ENCODE measurements around the gene SLC24A4.

The SLC24A4 gene

GRCh38 chr14:92460541-92460915, 137.6 kb downstream of the SLC24A4 start:
- no peak for DNase-seq

DNA sequence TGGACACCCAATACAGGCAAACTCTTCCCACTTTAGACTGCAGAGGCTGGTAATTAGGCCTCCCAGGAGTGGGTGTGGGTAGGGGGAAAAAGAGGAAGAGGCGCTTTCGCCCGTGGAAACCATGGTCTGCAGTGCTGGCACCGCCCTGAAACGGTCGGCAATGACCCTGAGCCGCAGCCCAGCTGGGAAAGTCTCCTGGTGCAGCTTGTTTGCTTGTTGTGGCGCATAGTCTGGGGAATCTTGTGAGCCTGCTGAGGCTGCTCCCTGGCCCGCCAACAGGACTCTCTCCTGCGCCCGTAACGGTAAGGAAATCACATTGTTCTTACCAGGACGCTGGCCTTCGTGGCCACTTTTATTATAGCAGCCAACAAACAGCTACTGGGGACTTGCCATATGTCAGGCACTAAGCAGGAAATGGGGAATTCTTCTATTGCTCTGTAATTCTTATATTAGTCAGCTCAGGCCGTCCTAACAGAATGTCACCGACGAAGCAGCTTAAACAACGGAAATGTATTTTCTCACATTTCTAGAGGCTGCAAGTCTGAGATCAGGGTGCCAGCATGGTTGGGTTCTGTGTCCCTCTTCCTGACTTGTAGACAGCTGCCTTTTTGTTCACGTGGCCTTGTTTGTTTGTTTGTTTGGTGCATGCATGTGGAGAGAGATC, 138.1 kb downstream of the SLC24A4 start:
- no peak for DNase-seq

DNA sequence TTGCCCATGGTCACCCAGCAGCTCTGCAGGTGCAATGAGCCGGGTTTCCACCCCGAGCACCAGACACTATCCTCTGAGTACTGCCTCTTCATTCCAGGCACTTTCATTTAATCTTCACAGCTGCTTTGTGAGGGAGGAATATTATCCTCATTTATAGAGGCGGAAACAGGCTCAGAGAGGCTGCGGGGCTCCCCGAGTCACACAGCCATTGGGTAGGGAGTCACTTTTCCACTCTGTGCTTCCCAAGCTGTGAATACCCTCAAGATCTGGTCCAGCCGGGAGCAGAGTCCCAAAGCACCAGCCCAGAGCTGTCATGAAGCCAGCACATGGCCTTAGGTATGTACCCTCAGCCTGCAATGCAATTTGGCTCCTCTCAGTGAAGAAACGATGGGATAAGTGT, 138.9 kb downstream of the SLC24A4 start:
- no peak for DNase-seq

DNA sequence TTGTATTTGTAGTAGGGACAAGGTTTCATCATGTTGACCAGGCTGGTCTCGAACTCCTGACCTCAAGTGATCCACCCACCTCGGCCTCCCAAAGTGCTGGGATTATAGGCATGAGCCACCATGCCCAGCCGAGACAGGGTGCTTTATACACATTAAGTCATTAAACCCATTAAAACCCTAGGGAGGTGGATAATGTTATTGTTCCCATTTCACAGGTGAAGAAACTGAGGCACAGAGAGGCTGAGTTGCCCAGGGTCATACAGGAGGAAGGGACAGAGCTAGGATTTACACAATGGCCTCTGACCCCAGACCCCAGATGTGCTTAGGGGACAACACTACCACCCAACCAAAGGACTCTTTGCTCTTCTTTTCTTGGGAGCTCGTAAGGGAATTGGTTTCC, 139.6 kb downstream of the SLC24A4 start:
- no peak for DNase-seq

DNA sequence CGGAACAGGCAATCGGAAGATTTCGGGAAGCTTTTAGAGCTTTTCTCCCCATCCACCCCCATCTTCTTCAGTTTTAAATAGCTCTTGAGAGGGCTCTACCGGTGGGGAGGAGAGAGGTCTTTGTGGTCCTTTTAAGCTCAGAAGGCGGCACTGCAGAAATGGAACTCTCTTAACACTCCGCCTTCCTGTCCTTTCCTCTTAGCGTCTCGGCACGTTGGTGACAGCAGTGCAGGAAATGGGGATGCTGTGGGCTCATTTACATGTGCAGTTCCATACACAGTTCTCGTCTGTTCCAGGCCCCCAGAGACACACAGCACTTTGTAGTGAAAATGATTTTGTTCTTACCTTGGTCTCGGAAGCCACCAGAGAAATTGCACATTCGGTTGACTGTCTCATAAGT, 140.2 kb downstream of the SLC24A4 start:
- no peak for DNase-seq

DNA sequence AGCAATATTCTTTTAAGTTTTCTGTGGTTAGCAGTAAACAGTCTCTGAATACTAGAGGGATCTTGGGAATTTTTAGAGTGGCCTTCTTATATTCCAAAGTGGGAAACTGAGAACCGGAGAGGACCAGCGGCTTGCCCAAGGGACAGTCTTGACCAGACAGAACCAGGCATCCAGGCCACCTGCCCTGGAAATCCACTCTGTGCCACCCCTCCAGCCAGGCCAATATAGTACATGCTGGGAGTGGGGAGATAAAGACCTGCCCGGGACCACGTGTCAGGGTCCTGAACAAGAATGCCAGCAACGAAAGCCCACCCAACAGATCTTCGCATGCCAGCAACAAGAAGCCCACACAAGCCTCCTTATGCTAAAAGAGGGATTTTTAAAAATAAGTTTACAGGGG, 141.2 kb downstream of the SLC24A4 start:
- DNase-seq: no peak

DNA sequence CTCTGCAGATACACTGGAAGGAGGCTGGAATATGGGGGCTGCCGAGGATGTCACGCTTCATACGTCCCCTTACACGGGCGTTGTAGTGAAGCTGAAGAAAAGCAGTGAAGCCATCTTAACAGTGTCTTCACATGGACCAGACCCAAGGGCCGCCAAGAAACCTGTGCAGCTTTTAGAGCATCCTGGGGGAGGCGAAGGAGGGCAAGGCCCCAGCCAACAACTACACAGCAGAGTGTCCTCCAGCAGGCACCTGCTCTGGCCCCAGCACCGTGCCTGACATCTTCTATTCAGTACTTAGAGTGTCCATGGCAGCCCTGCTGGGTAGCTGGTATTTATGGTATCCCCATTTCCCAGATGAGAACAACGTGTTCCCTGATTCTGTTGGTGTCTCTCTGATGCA, 141.8 kb downstream of the SLC24A4 start:
- no peak for DNase-seq

DNA sequence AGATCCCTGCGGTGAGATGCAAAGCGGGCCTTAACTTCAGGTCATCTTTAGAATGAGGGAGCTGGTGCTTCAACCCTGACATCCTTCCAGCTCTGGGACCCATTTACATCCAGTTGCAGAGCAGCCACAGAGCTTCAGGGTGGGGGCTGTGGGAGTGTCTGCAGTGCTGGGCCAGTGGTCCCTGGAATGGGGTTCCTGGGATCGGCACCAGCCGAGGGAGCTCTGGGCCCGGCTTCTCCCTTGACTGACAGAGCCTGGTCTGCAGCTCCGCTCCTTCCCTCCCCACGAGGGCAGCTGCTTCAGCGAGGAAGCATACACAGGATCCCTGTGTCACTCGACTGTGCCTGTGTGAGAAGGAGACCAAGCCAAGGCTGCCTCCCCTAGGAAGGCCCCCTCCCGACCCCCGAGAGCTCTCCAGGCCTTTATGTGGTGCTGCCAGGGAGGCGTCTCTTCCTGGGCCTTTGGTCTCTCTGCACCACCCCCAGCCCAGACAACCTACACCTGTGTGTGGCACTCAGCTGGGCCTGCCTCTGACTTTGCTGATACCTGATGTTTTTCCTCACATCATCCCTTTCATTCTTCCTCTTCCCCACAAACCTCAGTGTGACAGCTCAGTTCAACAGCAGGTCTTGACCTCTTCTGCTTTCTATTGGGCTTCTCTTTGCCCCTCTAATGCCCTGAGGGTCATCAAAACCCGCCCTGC, 142.5 kb downstream of the SLC24A4 start:
- no peak for DNase-seq

- no peak for DNase-seq
Measured at GRCh38 chr14:92466059-92466458, 143.1 kb downstream of the SLC24A4 start.

DNA sequence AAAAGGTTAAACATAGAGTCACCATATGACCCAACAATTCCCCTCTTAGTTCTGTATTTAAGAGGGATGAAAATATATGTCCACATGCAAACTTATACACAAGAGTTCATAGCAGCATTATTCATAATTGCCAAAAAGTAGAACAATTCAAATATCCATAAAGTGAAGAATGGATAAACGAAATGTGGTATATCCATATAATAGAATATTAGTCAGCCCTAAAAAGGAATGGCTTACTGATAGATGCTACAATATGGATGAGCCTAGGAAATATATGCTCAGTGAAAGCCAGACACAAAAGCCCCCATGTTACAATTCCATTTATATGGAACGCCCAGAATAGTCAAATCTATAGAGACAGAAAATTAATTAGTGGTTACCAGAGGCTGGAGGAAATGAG, 146.6 kb downstream of the SLC24A4 start:
- no peak for DNase-seq

GRCh38 chr14:92470215-92470614, 147.2 kb downstream of the SLC24A4 start:
- DNase-seq: no peak

DNA sequence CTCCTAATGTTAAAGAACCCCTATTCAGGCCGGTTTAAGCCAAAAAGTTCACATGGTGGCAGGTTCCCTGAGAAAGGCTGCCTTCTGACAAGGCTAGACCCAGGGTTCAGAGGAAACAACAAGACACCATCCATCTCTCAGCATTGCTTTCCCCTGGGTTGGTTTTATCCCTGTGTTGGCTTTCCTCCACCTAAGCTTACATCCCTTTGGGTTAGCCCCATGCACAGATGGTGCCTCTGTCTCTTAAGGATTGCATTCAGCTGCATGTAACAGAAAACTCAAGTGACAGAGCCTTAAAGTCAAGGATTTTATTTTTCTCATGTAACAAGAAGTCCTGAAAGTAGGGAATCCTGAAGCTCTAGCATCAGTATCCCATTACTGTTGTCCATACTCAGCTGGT, 147.8 kb downstream of the SLC24A4 start:
- no peak for DNase-seq

DNA sequence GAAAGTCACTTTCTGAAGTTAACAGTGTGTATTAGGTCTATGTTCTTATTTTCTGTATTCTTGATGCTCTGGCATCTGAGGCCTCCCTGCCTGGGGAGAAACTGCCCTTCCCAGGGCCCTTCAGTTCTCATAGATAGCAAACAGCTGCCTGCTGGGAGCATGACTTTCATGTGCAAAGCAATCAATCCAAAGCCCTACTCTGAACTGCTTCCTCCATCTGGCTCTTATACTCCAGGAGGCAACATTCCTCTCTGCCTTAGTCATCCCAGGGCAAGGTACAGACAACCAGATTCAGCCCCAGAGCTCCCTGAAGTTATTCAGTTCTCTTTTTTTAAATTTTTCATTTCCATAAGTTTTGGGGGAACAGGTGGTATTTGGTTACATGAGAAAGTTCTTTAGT, 149.0 kb downstream of the SLC24A4 start:
- no peak for DNase-seq

DNA sequence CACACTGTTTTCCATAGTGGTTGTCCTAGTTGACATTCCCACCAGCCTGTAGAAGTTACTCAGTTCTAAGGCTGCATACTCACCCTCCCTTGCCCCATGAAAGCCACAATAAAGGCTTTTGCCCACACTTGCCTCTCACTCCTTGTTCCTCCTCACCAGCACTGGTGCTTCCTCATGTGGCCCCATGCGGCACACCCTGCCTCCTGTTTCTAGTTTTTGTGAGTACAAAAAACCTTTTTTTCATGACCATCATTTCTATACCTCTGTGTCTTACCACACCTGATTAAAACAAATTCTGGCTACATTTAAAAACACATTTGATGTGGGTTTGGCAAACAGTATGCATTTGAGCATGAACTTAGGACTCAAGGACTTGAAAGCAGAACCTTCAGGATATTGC, 149.9 kb downstream of the SLC24A4 start:
- no peak for DNase-seq

DNA sequence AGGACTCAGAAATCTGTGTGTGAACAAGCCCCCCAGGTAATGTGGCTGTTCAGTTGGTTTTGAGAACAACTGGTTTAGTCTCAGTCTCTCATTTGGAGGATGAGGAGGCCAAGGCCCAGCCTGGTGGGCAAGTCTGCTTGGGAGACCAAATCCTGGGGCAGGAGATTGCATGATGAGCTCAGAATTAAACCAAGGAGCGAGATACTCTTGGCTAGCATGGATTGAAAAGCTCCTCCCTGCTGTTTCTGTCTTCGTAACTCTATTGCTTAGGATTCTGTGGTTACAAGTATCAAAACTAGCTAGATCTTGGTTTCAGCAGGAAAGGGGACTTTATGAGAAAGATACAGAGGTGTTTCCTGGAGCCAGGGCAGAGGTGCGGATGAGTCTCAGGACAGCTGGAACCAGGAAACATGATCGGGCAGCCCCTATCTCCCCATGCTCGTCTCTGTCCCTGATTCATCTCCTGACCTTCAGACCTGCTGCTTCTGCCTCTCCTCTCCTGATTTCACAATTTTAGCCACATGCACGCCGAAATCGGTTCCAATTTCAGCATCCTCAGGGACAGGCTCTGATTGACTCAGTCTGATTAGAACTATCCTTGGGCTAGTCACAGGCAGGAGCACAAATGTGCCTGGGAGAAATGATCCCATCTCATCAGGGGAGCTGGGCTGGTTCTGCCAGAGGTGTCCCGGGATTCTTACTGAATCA, 150.4 kb downstream of the SLC24A4 start:
- no peak for DNase-seq

- no peak for DNase-seq
Measured at GRCh38 chr14:92473969-92474535, 151.1 kb downstream of the SLC24A4 start.

DNA sequence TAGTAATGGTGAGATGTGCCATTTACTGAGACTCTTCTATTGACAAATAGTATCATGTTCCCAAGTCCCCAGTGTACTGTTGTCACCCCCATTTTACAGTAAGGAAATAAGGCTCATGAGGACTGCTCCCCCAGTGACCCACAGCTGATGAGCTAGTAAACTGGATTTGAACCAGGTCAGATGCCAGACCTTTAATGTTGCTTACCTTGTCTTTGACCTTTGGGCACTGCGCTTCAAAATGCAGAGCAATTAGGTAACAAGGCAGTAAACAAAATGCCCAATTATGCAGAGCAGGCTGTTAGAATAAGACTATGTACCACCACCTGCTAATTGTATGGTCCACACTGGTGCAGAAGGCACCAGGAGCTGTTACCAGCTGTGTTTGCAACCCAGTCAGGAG, 152.1 kb downstream of the SLC24A4 start:
- no peak for DNase-seq

DNA sequence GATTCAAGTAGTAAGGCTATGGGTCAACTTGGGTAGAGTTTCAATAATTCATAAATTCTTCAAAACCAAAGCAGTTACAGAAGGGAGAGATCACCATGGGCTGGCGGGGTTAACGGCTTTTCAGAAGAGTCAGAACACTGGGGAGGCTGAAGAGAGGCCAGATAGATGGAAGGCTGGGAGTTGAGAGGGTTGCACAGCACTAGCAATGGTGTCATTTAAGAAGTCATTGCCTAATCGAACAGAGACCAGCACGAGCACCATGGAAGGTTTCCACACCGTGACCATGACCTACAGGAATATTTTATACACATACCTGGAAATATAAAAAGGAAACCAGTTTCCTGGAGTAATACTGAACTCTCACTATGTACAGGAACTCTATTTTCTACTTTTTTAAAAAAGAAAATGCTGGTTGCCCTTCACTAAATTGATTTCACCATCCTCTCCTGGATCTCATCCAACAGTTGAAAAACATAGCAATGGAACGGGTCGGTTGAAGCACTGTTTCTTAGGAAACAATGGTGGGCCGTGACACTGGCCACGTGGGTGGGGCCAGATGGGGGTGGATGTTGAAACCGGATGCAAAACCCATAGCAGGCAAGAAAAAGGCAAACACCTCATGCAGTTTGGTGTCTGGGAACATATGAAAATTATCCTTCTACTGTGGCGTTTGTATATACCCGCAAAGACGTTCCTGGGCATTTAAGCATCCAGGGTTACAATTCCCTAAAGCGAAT, 152.7 kb downstream of the SLC24A4 start:
- DNase-seq: no peak

DNA sequence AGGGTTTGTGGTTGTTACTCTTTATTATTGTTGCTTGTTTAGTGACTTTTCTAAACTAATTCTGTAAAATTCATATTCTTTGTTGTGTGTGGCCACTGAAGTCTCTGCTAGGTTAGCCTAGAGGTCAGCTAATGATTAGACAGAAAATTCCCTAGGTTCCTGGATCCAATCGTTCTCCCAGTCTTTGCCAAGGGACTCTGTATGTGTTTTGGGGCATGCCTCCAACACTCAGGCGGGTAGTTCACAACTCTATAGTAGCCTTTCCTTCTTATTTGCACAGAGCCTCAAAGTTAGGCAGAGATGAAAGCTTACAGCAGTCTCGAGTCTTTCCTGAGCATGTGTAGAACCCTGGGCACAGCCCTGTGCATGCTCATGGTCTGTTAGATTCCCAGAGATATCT, 157.9 kb downstream of the SLC24A4 start:
- DNase-seq: no peak

DNA sequence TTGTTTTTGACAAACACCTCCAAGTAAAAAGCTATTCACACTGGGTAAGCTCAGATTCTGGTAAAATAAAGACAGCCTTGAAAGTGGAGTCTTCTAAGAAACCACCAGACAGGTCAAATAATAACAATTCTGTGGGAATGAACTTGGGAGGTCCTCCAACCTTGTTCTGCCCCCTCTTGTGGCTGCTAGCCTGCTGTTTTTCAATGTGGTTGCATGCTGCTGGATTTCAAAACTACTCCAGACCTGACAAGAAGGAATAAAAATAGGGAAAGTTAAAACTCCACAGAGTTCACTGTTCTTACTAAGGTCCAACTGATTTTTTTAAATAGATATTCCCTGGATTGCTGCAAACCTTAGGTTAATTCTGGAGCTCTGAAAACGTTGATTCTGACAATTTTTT, 158.4 kb downstream of the SLC24A4 start:
- DNase-seq: peak in 1 of 3 experiments; percentile 20

GRCh38 chr14:92481811-92482555, 159.0 kb downstream of the SLC24A4 start:
- DNase-seq: no peak

GRCh38 chr14:92482621-92483319, 159.8 kb downstream of the SLC24A4 start:
- no peak for DNase-seq
